HG02798 (cell line): ENCODE measurements around the gene IQCE.

Source experiments
- ATAC-seq: cut with Tn5 transposase; IDR thresholded peaks from one replicate; pipeline ENCODE4 v1.9.1; 2021; ENCODE audit warnings: mild to moderate bottlenecking; ENCODE audit not compliant: unreplicated experiment, poor library complexity

Gene IQCE

DNA sequence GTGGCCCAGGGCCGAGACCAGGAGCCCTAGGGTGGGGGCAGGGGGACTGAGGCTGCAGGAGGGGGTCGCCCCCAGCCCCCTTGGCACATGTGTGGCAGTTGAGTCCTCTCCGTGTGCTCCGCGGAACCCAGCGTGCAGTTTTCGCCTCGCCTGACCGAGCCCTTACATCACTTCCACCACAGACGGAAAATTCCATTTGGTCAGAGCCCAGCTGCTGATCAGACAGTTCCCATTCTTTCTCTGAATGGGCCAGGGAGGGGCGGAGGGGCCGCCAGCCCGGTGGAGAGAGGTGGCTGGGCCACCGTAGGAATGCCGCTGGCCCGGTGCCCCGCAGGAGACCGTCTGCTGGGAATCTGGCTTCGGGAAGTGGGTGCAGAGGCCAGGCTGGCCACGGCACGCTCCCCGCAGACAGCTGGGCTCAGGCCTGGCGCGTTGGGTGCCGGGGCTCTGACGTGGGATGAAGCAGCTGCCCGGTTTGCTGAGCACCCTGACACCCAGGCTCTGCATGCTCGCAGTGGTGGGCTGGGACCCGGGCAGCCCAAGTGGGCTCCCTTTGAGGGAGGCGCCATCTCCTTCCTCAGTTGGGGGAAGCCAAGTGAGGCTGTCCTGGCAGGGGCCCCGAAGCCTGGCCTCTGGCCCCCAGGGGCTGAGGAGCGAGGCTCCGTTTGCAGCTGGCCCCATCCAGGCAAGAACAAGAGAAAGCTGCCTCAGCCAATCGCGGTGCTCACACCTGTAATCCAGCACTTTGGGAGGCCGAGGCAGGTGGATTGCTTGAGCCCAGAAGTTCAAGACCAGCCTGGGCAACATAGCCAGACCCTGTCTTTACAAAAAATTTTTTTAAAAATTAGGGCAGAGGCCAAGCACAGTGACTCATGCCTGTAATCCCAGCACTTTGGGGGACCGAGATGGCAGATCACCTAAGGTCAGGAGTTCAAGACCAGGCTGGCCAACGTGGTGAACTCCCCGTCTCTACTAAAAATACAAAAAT lies 82.9 kb downstream of the IQCE start:
- ATAC-seq = peak; percentile 32

- ATAC-seq = no peak
Observed at GRCh38 chr7:2643386-2644219, 84.8 kb downstream of the IQCE start.

- no peak for ATAC-seq
Observed at GRCh38 chr7:2644220-2644561, 85.4 kb downstream of the IQCE start.

- no peak for ATAC-seq
Observed at GRCh38 chr7:2644562-2645273, 85.9 kb downstream of the IQCE start.

GRCh38 chr7:2645274-2645868 lies 86.6 kb downstream of the IQCE start:
- no peak for ATAC-seq

- no peak for ATAC-seq
Observed at GRCh38 chr7:2646336-2646679, 87.5 kb downstream of the IQCE start.

DNA sequence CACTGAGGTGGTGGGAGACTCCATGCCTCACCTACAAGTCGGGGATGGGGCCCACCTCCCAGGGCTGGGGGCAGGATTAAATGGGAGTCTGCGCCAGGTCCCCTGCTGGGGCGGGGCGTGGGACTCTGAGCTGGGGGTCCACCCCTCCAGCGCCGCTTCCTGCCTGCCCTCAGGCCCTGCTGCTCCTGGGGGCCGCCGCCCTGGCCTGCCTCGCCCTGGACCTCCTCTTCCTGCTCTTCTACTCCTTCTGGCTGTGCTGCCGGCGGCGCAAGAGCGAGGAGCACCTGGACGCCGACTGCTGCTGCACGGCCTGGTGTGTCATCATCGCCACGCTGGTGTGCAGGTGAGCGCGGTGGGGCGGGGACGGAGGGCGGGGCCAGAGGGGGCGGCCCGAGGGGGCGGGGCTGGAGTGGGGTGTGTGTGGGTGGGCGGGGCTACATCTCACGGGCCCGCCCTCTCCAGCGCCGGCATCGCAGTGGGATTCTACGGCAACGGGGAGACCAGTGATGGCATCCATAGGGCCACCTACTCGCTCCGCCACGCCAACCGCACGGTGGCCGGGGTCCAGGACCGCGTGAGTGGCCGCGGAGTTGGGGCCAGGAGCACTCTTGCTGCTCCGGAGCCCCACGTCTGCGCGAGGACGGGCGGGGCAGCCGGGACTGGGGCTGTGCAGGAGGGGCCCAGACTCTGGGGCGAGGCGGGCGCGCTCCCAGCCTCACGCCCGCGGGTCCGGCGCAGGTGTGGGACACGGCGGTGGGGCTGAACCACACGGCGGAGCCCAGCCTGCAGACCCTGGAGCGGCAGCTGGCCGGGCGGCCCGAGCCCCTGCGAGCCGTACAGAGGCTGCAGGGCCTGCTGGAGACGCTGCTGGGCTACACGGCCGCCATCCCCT lies 88.1 kb downstream of the IQCE start:
- ATAC-seq = no peak

GRCh38 chr7:2647594-2648172 lies 88.9 kb downstream of the IQCE start:
- ATAC-seq = no peak

DNA sequence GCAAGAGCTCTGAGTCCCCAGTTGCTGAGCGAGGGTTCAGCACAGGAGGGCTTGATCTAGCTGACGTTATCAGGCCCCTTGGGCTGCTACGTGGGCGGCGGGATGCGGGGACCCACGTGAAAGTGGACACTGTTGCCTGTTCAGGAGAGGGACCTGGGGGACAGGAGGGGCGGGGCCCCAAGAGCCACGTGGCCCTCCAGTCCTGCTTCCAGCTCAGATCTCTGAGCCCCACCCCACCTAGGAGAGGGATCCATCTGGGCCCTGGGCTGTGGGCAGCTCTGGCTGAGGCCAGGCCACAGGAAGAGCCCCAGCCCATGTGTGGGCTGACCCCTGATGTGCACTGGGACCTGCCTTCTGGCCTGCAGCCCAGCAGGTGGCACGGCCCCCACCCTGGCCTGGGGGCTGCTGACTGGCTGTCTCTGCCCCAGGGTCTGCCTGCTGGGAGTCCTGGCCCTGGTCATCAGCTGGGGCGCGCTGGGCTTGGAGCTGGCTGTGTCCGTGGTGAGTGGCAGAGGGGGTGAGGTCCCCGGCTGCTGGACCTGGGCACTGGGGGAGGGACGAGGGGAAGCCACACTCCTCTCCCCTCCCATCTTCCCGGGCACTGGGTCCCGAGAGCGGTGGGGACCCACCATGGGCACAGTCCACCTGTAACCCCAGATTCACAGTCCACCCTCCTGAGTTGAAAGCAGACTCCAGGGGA lies 90.5 kb downstream of the IQCE start:
- no peak for ATAC-seq

DNA sequence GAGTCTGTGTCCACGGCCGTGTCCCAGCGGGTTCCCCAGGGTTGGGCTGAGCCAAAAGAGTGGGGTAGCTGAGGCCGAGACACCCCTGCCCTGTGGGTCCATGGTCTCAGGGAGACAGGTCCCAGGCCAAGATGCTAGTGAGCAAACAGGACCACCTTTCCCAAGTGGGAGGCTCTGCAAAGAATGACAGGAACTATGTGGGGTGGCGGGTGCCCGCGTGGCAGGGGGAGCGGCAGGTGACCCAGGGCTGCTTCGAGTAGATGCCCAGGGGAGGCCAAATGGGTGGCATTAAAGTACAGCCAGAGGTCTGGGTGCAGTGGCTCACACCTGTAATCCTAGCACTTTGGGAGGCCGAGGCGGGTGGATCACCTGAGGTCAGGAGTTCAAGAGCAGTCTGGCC lies 91.2 kb downstream of the IQCE start:
- no peak for ATAC-seq

- no peak for ATAC-seq
Observed at GRCh38 chr7:2650451-2650850, 91.7 kb downstream of the IQCE start.

DNA sequence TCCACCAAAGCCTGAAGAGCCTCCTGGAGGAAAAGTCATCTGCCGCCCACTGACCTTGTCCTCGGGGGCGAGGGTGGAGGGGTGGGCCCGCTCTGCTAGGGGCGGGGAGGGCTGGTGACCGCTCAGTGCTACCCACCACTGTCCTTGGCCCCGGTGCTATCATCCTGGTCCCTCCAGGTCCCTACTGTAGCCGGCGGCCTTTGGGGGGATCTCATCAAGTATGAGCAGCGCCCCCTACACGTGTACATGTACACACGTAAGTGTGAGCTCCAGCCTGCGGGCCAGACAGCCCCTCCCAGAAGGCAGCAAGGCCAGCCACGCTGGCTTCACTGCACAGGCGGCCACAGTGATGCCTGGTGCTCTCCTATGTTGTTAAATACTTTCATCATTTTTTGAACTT lies 92.6 kb downstream of the IQCE start:
- no peak for ATAC-seq

DNA sequence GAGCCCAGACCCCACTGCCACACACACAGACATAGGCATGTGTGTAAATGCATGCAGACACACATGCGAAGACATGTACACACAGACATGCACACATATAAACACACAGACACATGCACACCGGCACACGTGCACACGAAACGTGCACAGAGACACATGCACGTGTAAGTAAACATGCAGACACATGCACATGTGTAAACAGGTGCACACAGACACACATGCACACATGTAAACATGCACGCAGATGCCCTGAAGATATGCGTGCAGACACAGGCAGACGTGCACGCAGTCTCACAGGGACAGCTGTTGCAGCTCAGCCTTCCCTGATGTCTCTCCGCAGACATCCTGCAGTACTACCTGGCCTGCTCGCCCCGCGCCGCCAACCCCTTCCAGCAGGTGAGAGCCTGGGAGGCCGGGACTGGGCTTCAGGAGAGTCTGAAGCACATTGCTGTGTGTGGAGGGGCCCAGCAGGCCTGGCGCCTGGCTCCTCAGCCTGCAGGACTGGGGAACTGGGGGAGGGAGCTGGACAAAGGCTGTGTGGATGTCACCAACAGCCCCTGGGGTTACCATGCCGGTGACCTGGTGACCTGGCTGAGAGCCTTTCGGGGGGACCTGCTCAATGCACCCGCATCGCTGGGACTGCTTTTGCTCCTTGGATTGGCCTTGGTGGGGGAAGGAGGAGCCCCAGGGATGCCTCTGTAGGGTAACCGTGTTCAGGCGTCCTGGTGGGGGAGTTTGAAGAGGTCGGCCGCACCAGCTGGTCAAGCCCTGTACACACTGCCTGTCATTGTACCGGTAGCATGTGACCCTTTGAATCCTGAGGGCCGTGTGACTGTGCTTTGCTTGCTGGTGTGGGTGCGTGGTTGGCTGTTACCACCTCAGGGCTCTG lies 93.3 kb downstream of the IQCE start:
- no peak for ATAC-seq

GRCh38 chr7:2652736-2653060 lies 93.9 kb downstream of the IQCE start:
- ATAC-seq = no peak

- no peak for ATAC-seq
Observed at GRCh38 chr7:2654059-2654458, 95.3 kb downstream of the IQCE start.

GRCh38 chr7:2655870-2656614 lies 97.3 kb downstream of the IQCE start:
- ATAC-seq = no peak

DNA sequence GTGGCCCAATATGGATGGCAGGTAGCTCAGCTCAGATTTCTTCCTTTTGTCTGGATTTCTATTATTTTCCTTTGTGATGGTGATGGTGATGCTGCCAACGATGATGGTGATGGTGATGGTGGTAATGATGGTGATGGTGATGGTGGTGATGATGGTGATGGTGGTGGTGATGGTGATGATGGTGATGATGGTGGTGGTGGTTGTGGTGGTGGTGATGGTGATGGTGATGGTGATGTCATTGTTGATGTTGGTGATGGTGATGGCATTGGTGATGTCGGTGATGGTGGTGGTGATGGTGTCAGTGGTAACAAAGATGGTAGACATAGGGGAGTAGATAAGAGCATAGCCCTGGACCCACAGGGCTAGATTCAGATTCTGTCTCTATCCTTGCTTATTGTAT lies 98.4 kb downstream of the IQCE start:
- ATAC-seq = no peak
